Duodenal mucosa (tissue), 2 donors: ENCODE data around the gene CCDC51.

Source experiments
- H3K27ac ChIP-seq: one replicate; pipeline ENCODE4 v1.7.0; 2013; ENCODE audit warnings: low read depth, low read length
- H3K27me3 ChIP-seq, 2 donors: one replicate each; pipeline ENCODE4 v1.7.0; 2013; ENCODE audit warnings: low read length in 2 of 2, control low read depth in 1 of 2; ENCODE audit not compliant: insufficient read depth in 2 of 2, control insufficient read depth in 1 of 2
- H3K36me3 ChIP-seq, 2 donors: one replicate each; pipeline ENCODE4 v1.7.0; 2013; ENCODE audit warnings: low read length in 2 of 2, control low read depth in 1 of 2; ENCODE audit not compliant: insufficient read depth in 2 of 2, control insufficient read depth in 1 of 2
- H3K4me1 ChIP-seq, 2 donors: one replicate each; pipeline ENCODE4 v1.7.0; 2013; ENCODE audit warnings: low read length in 2 of 2, control low read depth in 1 of 2; ENCODE audit not compliant: insufficient read depth in 2 of 2, control insufficient read depth in 1 of 2
- H3K4me3 ChIP-seq, 2 donors: one replicate each; pipeline ENCODE4 v1.7.0; 2013; ENCODE audit warnings: low read length in 2 of 2, low read depth in 1 of 2
- H3K9ac ChIP-seq, 2 donors: one replicate each; pipeline ENCODE4 v1.7.0; 2013; ENCODE audit warnings: low read length in 2 of 2, low read depth in 1 of 2
- H3K9me3 ChIP-seq, 2 donors: one replicate each; pipeline ENCODE4 v1.7.0; 2013; ENCODE audit warnings: low read length in 2 of 2, control low read depth in 1 of 2; ENCODE audit not compliant: control insufficient read depth in 1 of 2

CCDC51 gene

DNA sequence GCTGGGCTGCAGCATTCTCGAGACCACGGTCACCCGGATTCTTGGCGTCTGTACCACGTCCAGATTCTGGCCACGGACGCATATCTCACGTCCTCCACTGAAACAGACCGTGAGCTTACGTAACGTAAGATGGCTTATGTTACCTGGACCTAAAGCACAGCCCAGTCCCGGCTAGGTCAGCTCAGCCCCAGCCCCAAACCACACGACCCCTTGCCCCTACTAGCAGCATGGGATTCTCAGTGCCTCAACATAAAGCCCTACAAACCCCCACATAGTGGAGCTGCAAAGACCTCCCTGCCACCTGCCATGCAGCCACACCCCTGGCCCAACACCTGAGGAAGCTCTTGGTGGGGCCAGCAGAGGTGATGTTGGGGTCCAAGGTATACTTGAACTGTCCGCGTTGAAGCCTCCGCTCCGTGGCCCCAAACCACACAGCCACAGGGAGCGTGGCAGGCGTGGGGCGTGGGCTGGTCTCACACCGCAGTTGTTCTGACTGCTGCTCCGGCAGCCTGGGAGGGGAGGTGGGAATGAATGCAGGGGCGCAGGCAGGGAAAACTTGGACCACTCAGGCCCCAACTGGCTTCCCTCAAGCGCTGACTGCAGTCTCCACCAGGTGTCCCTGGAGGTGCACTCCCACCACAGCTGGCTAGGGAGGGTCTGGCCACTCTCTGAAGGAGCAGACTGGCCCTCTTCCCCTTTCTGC is 24.5 kb downstream of the CCDC51 start:
- Histone ChIP-seq H3K9ac (no peak overlapping the region), H3K36me3 (peaks cover 57 to 87% of the 10 kb centered on the region in 2 donors), H3K4me3 (no peak overlapping the region), H3K9me3 (no peaks in the 10 kb centered on the region), H3K4me1 (no peaks in the 10 kb centered on the region), H3K27ac (no peak overlapping the region), H3K27me3 (no peaks in the 10 kb centered on the region)

DNA sequence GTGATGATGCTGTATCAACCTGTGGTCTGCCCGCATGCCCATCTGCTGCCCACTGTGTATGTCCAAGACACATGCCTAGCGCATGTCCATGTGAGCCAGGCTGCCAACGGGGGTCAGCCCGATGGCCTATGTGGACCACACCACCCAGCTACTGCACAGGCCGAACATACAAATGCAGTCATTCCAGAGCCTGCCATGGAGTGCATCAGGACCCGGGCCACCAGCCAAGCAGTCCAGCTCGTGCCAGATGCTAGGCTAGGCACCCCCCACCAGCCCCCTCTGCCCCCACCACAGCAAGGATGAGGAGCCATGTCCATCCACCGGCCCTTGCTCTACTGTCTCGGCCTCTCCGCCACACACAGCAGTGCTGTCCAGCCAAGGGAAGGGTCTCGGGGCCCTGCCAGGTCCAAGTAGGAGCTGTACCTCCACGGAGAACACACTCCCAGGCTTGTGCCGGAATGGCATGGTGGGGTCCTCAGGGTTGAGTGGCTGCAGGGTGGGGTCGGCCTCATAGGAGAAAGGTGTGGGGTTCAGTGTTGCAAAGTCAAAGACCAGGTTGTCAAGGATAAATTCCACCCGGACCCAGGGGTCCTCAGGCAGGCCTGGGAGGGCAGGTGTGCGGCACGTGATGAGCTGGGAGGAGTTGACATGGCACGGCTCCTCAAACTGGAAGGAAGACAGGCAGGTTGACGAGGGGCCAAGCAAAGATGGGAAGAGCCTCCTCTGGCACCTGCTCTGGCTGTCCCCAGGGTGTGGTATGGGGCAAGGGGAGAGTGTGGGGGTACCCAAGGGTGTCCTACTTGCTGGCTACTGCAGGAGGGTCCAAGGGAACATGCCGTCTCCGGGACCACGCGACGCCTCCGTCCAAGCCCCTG is 25.3 kb downstream of the CCDC51 start:
- Histone ChIP-seq H3K36me3 (peaks cover 65 to 92% of the 10 kb centered on the region in 2 donors), H3K4me3 (no peak overlapping the region), H3K27me3 (no peaks in the 10 kb centered on the region), H3K27ac (no peak overlapping the region), H3K4me1 (no peaks in the 10 kb centered on the region), H3K9ac (no peak overlapping the region), H3K9me3 (no peaks in the 10 kb centered on the region)

DNA sequence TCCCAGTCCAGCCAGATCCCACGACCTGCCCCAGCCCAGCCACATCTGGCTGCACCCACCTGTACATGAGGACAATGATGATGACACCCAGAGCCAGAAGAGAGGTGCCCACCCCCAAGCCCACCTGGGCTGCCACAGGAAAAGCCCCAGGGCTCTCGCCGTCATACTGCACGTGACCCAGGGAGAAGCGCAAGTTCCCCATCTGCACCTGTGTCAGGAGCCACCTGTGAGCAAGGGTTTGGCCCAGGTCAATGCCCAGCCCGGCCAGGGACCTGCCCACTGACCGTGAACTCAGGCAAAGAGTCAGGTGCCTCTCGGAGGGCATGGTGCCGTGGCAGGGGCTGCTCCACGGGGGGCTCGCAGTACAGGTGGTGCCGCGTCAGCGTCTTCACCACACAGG is 26.3 kb downstream of the CCDC51 start:
- Histone ChIP-seq H3K4me3 (no peak overlapping the region), H3K9me3 (no peaks in the 10 kb centered on the region), H3K4me1 (no peaks in the 10 kb centered on the region), H3K27ac (no peak overlapping the region), H3K36me3 (peaks cover 70 to 97% of the 10 kb centered on the region in 2 donors), H3K27me3 (no peaks in the 10 kb centered on the region), H3K9ac (no peak overlapping the region)

DNA sequence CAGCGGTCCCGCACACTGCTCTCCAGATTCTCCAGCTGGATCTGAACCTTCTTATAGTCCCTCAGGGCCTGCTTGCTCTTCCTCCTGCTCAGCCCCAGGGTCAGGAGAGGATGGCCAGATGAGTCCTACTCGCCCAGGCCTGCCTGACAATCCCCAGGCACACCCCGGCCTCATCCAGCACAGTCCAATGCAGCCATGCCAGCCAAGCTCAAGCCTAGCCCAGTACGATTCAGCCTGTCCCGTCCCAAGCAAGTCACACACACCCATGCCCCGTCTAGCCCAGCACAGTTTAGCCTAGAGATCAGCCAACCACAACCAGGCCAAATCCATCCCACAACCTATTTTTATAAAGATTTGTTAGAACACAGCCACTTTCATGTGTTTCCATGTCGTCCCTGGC is 26.8 kb downstream of the CCDC51 start:
- no peaks in the 10 kb centered on the region for H3K4me1 ChIP-seq
- H3K36me3 ChIP-seq, result peaks cover 67 to 97% of the 10 kb centered on the region in 2 donors
- H3K4me3 ChIP-seq, result no peak overlapping the region
- H3K9ac ChIP-seq, result no peak overlapping the region
- H3K27ac ChIP-seq, result no peak overlapping the region
- H3K27me3 ChIP-seq, result no peaks in the 10 kb centered on the region
- no peaks in the 10 kb centered on the region for H3K9me3 ChIP-seq

DNA sequence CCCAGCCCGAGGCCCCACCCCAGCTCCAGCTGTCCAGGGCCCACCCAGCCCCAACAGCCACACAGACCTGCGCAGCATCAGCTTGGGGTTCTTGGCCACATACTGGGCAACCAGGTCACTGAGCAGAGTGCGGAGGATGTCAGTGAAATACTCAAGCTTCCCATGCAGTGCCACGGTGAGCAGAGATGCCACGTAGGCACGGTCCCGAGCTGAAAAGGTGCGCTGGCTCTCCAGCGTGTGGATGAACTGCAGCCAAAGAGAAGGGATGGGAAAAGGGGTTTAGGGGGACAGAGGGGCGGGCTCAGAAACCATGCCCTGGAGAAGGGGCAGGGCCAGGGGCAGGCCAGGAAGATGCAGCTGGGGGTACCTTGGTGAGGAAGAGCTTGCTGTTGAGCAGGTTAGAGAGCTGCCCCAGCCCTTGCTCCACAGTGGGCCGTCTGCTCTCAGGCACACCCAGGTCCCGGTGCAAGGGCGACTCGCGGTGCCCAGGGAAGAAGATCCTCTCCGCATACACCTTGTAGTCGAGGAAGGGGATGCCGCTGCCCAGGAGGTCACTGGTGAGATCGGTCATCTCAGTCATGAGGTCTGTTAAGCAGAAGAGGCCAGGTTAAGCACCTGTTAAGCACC is 27.4 kb downstream of the CCDC51 start:
- Histone ChIP-seq H3K9me3 (no peaks in the 10 kb centered on the region), H3K27ac (no peak overlapping the region), H3K9ac (no peak overlapping the region), H3K36me3 (peaks cover 64 to 93% of the 10 kb centered on the region in 2 donors), H3K4me3 (no peak overlapping the region), H3K27me3 (no peaks in the 10 kb centered on the region), H3K4me1 (no peaks in the 10 kb centered on the region)

DNA sequence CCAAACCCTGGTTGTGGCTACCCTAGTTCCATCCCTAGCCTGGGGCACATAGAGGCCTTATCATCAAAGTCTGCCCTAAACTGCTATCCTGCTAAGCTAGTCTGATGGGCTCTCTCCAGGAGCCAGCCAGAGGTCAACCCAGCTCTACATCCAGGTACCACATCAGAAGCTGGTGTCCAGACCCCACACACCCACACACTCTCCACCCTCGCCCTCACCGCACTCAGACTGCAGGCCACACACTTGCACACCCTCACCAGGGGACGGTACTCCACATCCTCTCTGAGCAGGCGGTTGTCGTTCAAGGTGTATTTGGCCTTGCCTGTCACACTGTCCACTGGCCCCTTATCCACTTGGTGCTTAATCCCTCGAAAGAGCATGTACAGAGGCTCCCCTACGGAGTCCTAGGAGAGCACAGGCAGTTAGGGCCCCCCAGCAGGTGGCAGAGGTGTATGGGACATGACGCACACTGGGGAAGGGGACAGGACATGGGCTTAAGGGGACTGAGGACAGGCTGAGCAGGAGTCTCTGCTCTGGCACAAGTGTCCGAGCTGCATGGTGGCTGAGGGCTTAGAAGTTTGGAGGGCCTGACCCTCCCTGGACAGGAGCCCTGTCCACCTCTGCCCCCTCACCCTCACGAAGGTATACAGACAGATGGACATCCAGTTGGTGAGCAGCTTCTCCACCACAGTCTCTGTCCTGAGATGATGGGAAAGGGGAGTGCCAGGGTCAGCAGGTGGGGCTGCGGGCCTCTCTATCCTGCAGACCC is 28.1 kb downstream of the CCDC51 start:
- Histone ChIP-seq H3K4me3 (no peak overlapping the region), H3K27ac (no peak overlapping the region), H3K9ac (no peak overlapping the region), H3K27me3 (no peaks in the 10 kb centered on the region), H3K4me1 (no peaks in the 10 kb centered on the region), H3K36me3 (peaks cover 64 to 93% of the 10 kb centered on the region in 2 donors), H3K9me3 (no peaks in the 10 kb centered on the region)

DNA sequence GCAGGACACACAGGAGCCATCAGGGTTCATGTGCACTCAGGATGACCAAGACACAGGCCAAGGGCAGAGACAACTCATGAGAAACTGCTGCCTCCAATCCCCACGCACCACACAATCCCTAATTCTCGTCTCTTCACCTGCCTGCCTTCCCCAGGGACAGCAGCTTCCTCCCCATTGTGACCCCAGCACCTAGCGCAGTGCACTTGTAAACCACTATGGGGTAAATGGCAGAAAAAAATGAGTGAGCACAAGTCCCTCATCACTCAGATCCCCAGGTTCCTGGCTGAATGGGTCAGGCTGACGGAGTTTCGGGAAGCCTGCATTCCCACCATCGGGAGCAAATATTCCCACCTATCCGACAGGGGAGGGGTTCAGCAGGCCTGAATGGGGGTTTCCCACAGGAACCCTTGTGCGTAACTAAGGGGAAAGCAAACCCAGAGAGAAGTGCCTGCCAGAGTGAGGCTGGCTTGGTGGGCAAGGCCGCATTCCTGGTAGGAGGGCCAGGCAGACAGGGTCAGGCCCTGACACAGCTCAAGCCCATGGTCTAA is 28.8 kb downstream of the CCDC51 start:
- Histone ChIP-seq H3K4me1 (no peaks in the 10 kb centered on the region), H3K4me3 (no peak overlapping the region), H3K9me3 (no peaks in the 10 kb centered on the region), H3K27ac (no peak overlapping the region), H3K9ac (no peak overlapping the region), H3K36me3 (peaks cover 67 to 93% of the 10 kb centered on the region in 2 donors), H3K27me3 (no peaks in the 10 kb centered on the region)

DNA sequence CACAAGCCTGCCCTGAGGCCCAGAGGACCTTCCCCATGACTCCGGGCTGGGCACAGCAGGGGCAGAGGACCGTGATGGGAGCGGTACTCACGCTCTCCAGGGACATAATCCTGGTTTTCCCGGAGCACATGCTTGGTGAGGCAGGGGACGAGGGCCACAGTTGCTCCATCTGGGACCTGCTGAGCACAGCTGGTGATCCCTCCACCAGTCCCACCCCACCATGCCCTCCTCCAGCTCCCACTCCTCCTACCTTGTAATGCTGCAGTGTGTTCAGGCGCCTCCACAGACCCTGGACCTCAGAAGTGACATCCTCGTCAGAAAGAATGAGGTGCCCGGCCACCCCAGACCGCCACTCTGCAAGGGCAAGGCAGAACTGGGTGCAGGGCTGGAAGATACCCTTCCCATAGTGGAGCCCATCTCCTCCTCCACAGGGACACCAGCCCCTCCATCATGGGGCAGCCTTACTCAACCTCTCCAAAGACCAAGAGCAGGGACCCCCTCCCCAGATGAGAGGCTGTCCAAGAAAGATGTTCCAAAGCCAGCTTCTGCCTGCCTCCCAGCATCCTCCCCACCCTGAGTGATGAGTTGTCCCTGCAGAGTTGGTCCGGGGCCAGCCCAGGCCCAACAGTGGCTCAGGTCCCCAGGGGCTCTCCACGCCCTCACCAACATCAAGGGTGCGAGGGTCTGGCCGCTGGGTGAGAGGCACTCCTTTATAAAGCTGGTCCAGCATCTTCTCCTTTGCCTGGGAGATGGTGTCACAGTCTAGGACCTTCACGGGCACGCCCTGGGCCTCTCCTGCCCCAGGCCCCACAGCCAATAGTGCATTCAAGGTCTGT is 29.5 kb downstream of the CCDC51 start:
- Histone ChIP-seq H3K4me3 (no peak overlapping the region), H3K9me3 (no peaks in the 10 kb centered on the region), H3K27me3 (no peaks in the 10 kb centered on the region), H3K36me3 (peaks cover 65 to 93% of the 10 kb centered on the region in 2 donors), H3K27ac (no peak overlapping the region), H3K9ac (no peak overlapping the region), H3K4me1 (no peaks in the 10 kb centered on the region)
